GM23338 (cell line): Measurements from ENCODE around the gene HBA1. TPM values are rescaled to one million over a fixed set of nuclear protein-coding genes. Genes with fewer than 3 reads are reported as not detected.

Experiments used
- ATAC-seq: fragments of 200-7000 bp; cut with Tn5 transposase; 3 replicates; pipeline ENCODE4 v1.9.1; 2020
- DNase-seq: peaks from one replicate; pipeline ENCODE4 v3.0.0-alpha.2; 2015; ENCODE audit warnings: low spot score
- H2AFZ ChIP-seq: fragments of 200-600 bp; sonication (generic); 2 replicates; pipeline ENCODE4 v1.8.0; 2016; ENCODE audit warnings: antibody characterized with exemption, mild to moderate bottlenecking, moderate library complexity
- H3F3A ChIP-seq: fragments of 200-600 bp; sonication (generic); replicated peaks from 2 replicates; pipeline ENCODE4 v1.8.0; 2017; ENCODE audit warnings: antibody characterized with exemption, mixed run types, low read depth
- H3K27ac ChIP-seq: fragments of 200-600 bp; sonication (generic); 2 replicates; pipeline ENCODE4 v1.6.1; 2016; ENCODE audit warnings: low read depth
- H3K27me3 ChIP-seq: fragments of 200-600 bp; sonication (generic); 2 replicates; pipeline ENCODE4 v1.8.0; 2016; ENCODE audit warnings: mild to moderate bottlenecking, mixed run types, moderate library complexity; ENCODE audit not compliant: insufficient read depth
- H3K36me3 ChIP-seq: fragments of 200-600 bp; sonication (generic); 2 replicates; pipeline ENCODE4 v1.8.0; 2016; ENCODE audit warnings: mild to moderate bottlenecking; ENCODE audit not compliant: insufficient read depth
- H3K4me1 ChIP-seq: fragments of 200-600 bp; sonication (generic); 2 replicates; pipeline ENCODE4 v1.8.0; 2016; ENCODE audit warnings: mild to moderate bottlenecking, moderate library complexity; ENCODE audit not compliant: insufficient read depth
- H3K4me2 ChIP-seq: fragments of 200-600 bp; sonication (generic); 2 replicates; pipeline ENCODE4 v1.7.1; 2017; ENCODE audit warnings: mixed run types
- H3K4me3 ChIP-seq: fragments of 200-600 bp; sonication (generic); 2 replicates; pipeline ENCODE4 v1.6.1; 2016; ENCODE audit warnings: mixed run types
- H3K79me2 ChIP-seq: fragments of 200-600 bp; sonication (generic); replicated peaks from 2 replicates; pipeline ENCODE4 v1.8.0; 2017; ENCODE audit warnings: mild to moderate bottlenecking; ENCODE audit not compliant: insufficient read depth
- H3K9me2 ChIP-seq: fragments of 200-600 bp; sonication (generic); 2 replicates; pipeline ENCODE4 v1.8.0; 2017; ENCODE audit not compliant: insufficient read depth
- H4K20me1 ChIP-seq: fragments of 200-600 bp; sonication (generic); replicated peaks from 2 replicates; pipeline ENCODE4 v1.8.0; 2017; ENCODE audit warnings: mild to moderate bottlenecking; ENCODE audit not compliant: insufficient read depth
- H3K27ac Mint-ChIP-seq: 2 replicates; pipeline ENCODE4 v1.8.0; 2020; ENCODE audit warnings: inconsistent platforms, mild to moderate bottlenecking, moderate library complexity, mixed read lengths
- H3K27me3 Mint-ChIP-seq: 3 replicates; pipeline ENCODE4 v1.8.0; 2022; ENCODE audit warnings: low read depth, mild to moderate bottlenecking, moderate library complexity, mixed read lengths, inconsistent platforms; ENCODE audit not compliant: insufficient read depth, poor library complexity
- H3K36me3 Mint-ChIP-seq: 3 replicates; pipeline ENCODE4 v1.8.0; 2021; ENCODE audit warnings: low read depth, mild to moderate bottlenecking, inconsistent platforms, moderate library complexity, mixed read lengths
- H3K4me1 Mint-ChIP-seq: 3 replicates; pipeline ENCODE4 v1.8.0; 2020; ENCODE audit warnings: mild to moderate bottlenecking, inconsistent platforms, mixed read lengths
- H3K4me3 Mint-ChIP-seq: 3 replicates; pipeline ENCODE4 v1.8.0; 2021; ENCODE audit warnings: moderate library complexity, mild to moderate bottlenecking, inconsistent platforms, mixed read lengths
- H3K9me3 Mint-ChIP-seq: 3 replicates; pipeline ENCODE4 v1.8.0; 2020; ENCODE audit warnings: moderate library complexity, mild to moderate bottlenecking, inconsistent platforms, mixed read lengths
- ETS1 ChIP-seq: IDR thresholded peaks from 2 replicates; pipeline ENCODE4 v1.6.1; 2016; ENCODE audit warnings: antibody characterized with exemption
- EZH2 ChIP-seq: fragments of 200-600 bp; sonication (generic); IDR thresholded peaks from one replicate; pipeline ENCODE4 v1.8.0; 2017; ENCODE audit warnings: antibody characterized with exemption, mild to moderate bottlenecking, low read depth; ENCODE audit not compliant: unreplicated experiment
- EZH2phosphoT487 ChIP-seq: fragments of 200-600 bp; sonication (generic); IDR thresholded peaks from one replicate; pipeline ENCODE4 v1.8.1; 2018; ENCODE audit warnings: antibody characterized with exemption; ENCODE audit not compliant: unreplicated experiment
- POLR2AphosphoS5 ChIP-seq: IDR thresholded peaks from 2 replicates; pipeline ENCODE4 v1.6.1; 2016; ENCODE audit warnings: antibody characterized with exemption, low read depth
- ZNF462 ChIP-seq: fragments of 250-450 bp; sonication (Bioruptor Pico); IDR thresholded peaks from 2 replicates; pipeline ENCODE4 v1.5.0; 2020; ENCODE audit warnings: mild to moderate bottlenecking, moderate library complexity
- polyA plus RNA-seq: library from polyadenylated mRNA; unstranded; fragments of >200 nt; fragmentation: Nextera tagmentation; extraction: Ambion mirVana; gene quantifications from 2 replicates; pipeline ENCODE4 v1.2.1, GENCODE V29; 2016
- total RNA-seq: library from RNA; depleted of rRNA; stranded (reverse); fragments of >200 nt; shearing (Covaris generic); gene quantifications from 2 replicates; pipeline ENCODE4 v1.2.3, GENCODE V29; 2014

The HBA1 gene
- total and polyA plus RNA-seq, 2 experiments from 2014 or later, result 6.7 TPM; not detected in 1

GRCh38 chr16:164827-165538, 11.5 kb upstream of the HBA1 start (continued):
- no peak for TF ChIP-seq ZNF462 (CRISPR knock-in tag)
- TF ChIP-seq EZH2phosphoT487, result peak; percentile 54
- TF ChIP-seq ETS1, result no peak

GRCh38 chr16:165539-166374, 10.7 kb upstream of the HBA1 start, which contains the start of gene HBM:
Gene HBM (plus strand): TSS chr16:165978. CDS start chr16:165998, 20 bp downstream.
- H2AFZ ChIP-seq, result peak within 1 kb of the TSS; percentile 94
- peak within 1 kb of the TSS; percentile 88 for H3K4me2 ChIP-seq
- H3K9me2 ChIP-seq, result no peaks in the 10 kb centered on the region
- Mint-ChIP-seq H3K4me1 (peaks cover 34% of the 10 kb centered on the region), H3K27me3 (peaks cover 60% of the 10 kb centered on the region), H3K36me3 (no peaks in the 10 kb centered on the region), H3K4me3 (peak within 1 kb of the TSS; percentile 67), H3K27ac (no peak within 1 kb of the TSS), H3K9me3 (no peaks in the 10 kb centered on the region)
- H3K36me3 ChIP-seq, result no peaks in the 10 kb centered on the region
- no peaks in the 10 kb centered on the region for H3K79me2 ChIP-seq
- ATAC-seq (peak; percentile 15), DNase-seq (peak; percentile 40)
- H3K4me1 ChIP-seq, result peaks cover 39% of the 10 kb centered on the region
- TF ChIP-seq POLR2AphosphoS5 (no peak), EZH2 (peak; percentile 85), EZH2phosphoT487 (peak; percentile 93)
- H4K20me1 ChIP-seq, result no peaks in the 10 kb centered on the region; the same call in 1 of the 2 replicates
- H3F3A ChIP-seq, result peaks cover 9% of the 10 kb centered on the region
- H3K27ac ChIP-seq, result no peak within 1 kb of the TSS
- H3K4me3 ChIP-seq, result peak within 1 kb of the TSS; percentile 64
- peaks cover 75% of the 10 kb centered on the region for H3K27me3 ChIP-seq
